Smooth muscle cell (in vitro differentiated cells): ENCODE results near the gene ATP11C. TPM values are rescaled to one million over a fixed set of nuclear protein-coding genes. Genes with fewer than 3 reads are reported as not detected.

Experiments used
- DNase-seq: peaks from one replicate; lab custom pipeline; 2025; ENCODE audit not compliant: unreplicated experiment; lab: John Stamatoyannopoulos, UW
- H2AFZ ChIP-seq: fragments of 200-600 bp; sonication (generic); 2 replicates; pipeline ENCODE4 v1.6.0; 2016; ENCODE audit warnings: antibody characterized with exemption, low read depth, mild to moderate bottlenecking
- H3F3A ChIP-seq: fragments of 200-600 bp; sonication (generic); 2 replicates; pipeline ENCODE4 v1.6.0; 2017; ENCODE audit warnings: antibody characterized with exemption, low read depth
- H3K27ac ChIP-seq: fragments of 200-600 bp; sonication (generic); 2 replicates; pipeline ENCODE4 v1.5.1; 2016; ENCODE audit warnings: low read depth, mild to moderate bottlenecking
- H3K27me3 ChIP-seq: fragments of 200-600 bp; sonication (generic); 2 replicates; pipeline ENCODE4 v1.6.1; 2016; ENCODE audit warnings: low read depth, mild to moderate bottlenecking
- H3K36me3 ChIP-seq: fragments of 200-600 bp; sonication (generic); 2 replicates; pipeline ENCODE4 v1.5.1; 2016; ENCODE audit warnings: low read depth
- H3K4me1 ChIP-seq: fragments of 200-600 bp; sonication (generic); 2 replicates; pipeline ENCODE4 v1.5.1; 2016; ENCODE audit warnings: low read depth
- H3K4me2 ChIP-seq: fragments of 200-600 bp; sonication (generic); 2 replicates; pipeline ENCODE4 v1.6.0; 2016; ENCODE audit warnings: mild to moderate bottlenecking
- H3K4me3 ChIP-seq: fragments of 200-600 bp; sonication (generic); 2 replicates; pipeline ENCODE4 v1.5.1; 2016; ENCODE audit warnings: mild to moderate bottlenecking
- H3K79me2 ChIP-seq: fragments of 200-600 bp; sonication (generic); 2 replicates; pipeline ENCODE4 v1.6.0; 2016; ENCODE audit warnings: low read depth, mild to moderate bottlenecking
- H3K9ac ChIP-seq: fragments of 200-600 bp; sonication (generic); 2 replicates; pipeline ENCODE4 v1.6.0; 2016; ENCODE audit warnings: low read depth
- H3K9me3 ChIP-seq: fragments of 200-600 bp; sonication (generic); replicated peaks from 2 replicates; pipeline ENCODE4 v1.5.1; 2016; ENCODE audit warnings: low read depth
- H4K20me1 ChIP-seq: fragments of 200-600 bp; sonication (generic); 2 replicates; pipeline ENCODE4 v1.6.0; 2016; ENCODE audit warnings: low read depth
- CTCF ChIP-seq: fragments of 200-600 bp; sonication (generic); IDR thresholded peaks from 2 replicates; pipeline ENCODE4 v1.5.1; 2017; ENCODE audit warnings: borderline replicate concordance, mild to moderate bottlenecking, antibody characterized with exemption; ENCODE audit not compliant: insufficient read depth, poor library complexity, severe bottlenecking
- WGBS: methylation state at CpG from one replicate; pipeline ENCODE4 v1.1.7; 2016; ENCODE audit warnings: low lambda C conversion rate; 5-methylcytosine and 5-hydroxymethylcytosine counted together
- polyA plus RNA-seq: library from polyadenylated mRNA; unstranded; fragments of >200 nt; fragmentation: Nextera tagmentation; extraction: Ambion mirVana; gene quantifications from 2 replicates; pipeline ENCODE4 v1.2.1, GENCODE V29; 2016
- total RNA-seq: library from RNA; depleted of rRNA; stranded (reverse); fragments of >200 nt; gene quantifications from 2 replicates; pipeline ENCODE4 v1.2.3, GENCODE V29; 2014

The ATP11C gene
- total and polyA plus RNA-seq, 2 experiments from 2014 or later, result 3.2 to 17.1 TPM

- no peaks in the 10 kb centered on the region for H3F3A ChIP-seq
- H3K27me3 ChIP-seq, result no peaks in the 10 kb centered on the region
- H3K36me3 ChIP-seq, result no peaks in the 10 kb centered on the region
- no peak overlapping the region for H3K9ac ChIP-seq
- TF ChIP-seq CTCF, result no peak
- H3K27ac ChIP-seq, result no peak overlapping the region
- no peak for DNase-seq
- no peaks in the 10 kb centered on the region for H3K9me3 ChIP-seq
- no peak overlapping the region for H3K4me3 ChIP-seq
- H4K20me1 ChIP-seq, result no peaks in the 10 kb centered on the region
- WGBS, result 88% methylated on average over 1 of the region's 1 CpG
- H3K4me2 ChIP-seq, result no peak overlapping the region
- no peaks in the 10 kb centered on the region for H3K4me1 ChIP-seq
- no peaks in the 10 kb centered on the region for H3K79me2 ChIP-seq
- no peak overlapping the region for H2AFZ ChIP-seq
These were observed 207.1 kb downstream of the ATP11C start for GRCh38 chrX:139725720-139726119.

- no peak overlapping the region for H3K4me3 ChIP-seq
- no peak for TF ChIP-seq CTCF
- H3K79me2 ChIP-seq, result no peaks in the 10 kb centered on the region
- no peaks in the 10 kb centered on the region for H3K27me3 ChIP-seq
- H2AFZ ChIP-seq, result no peak overlapping the region
- H3K9me3 ChIP-seq, result no peaks in the 10 kb centered on the region
- no peaks in the 10 kb centered on the region for H3F3A ChIP-seq
- H3K4me2 ChIP-seq, result no peak overlapping the region
- H3K4me1 ChIP-seq, result no peaks in the 10 kb centered on the region
- H4K20me1 ChIP-seq, result no peaks in the 10 kb centered on the region
- no peak overlapping the region for H3K27ac ChIP-seq
- WGBS, result 77% methylated on average over 2 of the region's 2 CpGs
- DNase-seq, result no peak
- no peaks in the 10 kb centered on the region for H3K36me3 ChIP-seq
- H3K9ac ChIP-seq, result no peak overlapping the region
These were observed 208.2 kb downstream of the ATP11C start for GRCh38 chrX:139724626-139725025.

GRCh38 chrX:139720979-139721378 is 211.9 kb downstream of the ATP11C start:
- H3K4me3 ChIP-seq, result no peak overlapping the region
- no peaks in the 10 kb centered on the region for H3K4me1 ChIP-seq
- H3F3A ChIP-seq, result no peaks in the 10 kb centered on the region
- DNase-seq, result no peak
- H3K9me3 ChIP-seq, result no peaks in the 10 kb centered on the region
- no peak overlapping the region for H2AFZ ChIP-seq
- no peaks in the 10 kb centered on the region for H3K79me2 ChIP-seq
- no peak for TF ChIP-seq CTCF
- H3K4me2 ChIP-seq, result no peak overlapping the region
- no peaks in the 10 kb centered on the region for H3K36me3 ChIP-seq
- H4K20me1 ChIP-seq, result no peaks in the 10 kb centered on the region
- WGBS, result 84% methylated on average over 6 of the region's 6 CpGs
- H3K27ac ChIP-seq, result no peak overlapping the region
- H3K27me3 ChIP-seq, result no peaks in the 10 kb centered on the region
- H3K9ac ChIP-seq, result no peak overlapping the region

GRCh38 chrX:139720136-139720535 is 212.7 kb downstream of the ATP11C start:
- no peak overlapping the region for H3K9ac ChIP-seq
- no peaks in the 10 kb centered on the region for H3K27me3 ChIP-seq
- H3K79me2 ChIP-seq, result no peaks in the 10 kb centered on the region
- no peaks in the 10 kb centered on the region for H3F3A ChIP-seq
- H3K4me2 ChIP-seq, result no peak overlapping the region
- DNase-seq, result no peak
- WGBS, result 40% methylated on average over 5 of the region's 5 CpGs
- no peaks in the 10 kb centered on the region for H3K4me1 ChIP-seq
- no peaks in the 10 kb centered on the region for H3K36me3 ChIP-seq
- no peak overlapping the region for H3K27ac ChIP-seq
- no peaks in the 10 kb centered on the region for H4K20me1 ChIP-seq
- no peak overlapping the region for H3K4me3 ChIP-seq
- no peak overlapping the region for H2AFZ ChIP-seq
- no peaks in the 10 kb centered on the region for H3K9me3 ChIP-seq
- no peak for TF ChIP-seq CTCF
